GM19455 (cell line): ENCODE measurements around the gene MAN1C1.

Source experiments
- ATAC-seq: cut with Tn5 transposase; IDR thresholded peaks from one replicate; pipeline ENCODE4 v1.9.1; 2021; ENCODE audit not compliant: unreplicated experiment

The MAN1C1 gene

DNA sequence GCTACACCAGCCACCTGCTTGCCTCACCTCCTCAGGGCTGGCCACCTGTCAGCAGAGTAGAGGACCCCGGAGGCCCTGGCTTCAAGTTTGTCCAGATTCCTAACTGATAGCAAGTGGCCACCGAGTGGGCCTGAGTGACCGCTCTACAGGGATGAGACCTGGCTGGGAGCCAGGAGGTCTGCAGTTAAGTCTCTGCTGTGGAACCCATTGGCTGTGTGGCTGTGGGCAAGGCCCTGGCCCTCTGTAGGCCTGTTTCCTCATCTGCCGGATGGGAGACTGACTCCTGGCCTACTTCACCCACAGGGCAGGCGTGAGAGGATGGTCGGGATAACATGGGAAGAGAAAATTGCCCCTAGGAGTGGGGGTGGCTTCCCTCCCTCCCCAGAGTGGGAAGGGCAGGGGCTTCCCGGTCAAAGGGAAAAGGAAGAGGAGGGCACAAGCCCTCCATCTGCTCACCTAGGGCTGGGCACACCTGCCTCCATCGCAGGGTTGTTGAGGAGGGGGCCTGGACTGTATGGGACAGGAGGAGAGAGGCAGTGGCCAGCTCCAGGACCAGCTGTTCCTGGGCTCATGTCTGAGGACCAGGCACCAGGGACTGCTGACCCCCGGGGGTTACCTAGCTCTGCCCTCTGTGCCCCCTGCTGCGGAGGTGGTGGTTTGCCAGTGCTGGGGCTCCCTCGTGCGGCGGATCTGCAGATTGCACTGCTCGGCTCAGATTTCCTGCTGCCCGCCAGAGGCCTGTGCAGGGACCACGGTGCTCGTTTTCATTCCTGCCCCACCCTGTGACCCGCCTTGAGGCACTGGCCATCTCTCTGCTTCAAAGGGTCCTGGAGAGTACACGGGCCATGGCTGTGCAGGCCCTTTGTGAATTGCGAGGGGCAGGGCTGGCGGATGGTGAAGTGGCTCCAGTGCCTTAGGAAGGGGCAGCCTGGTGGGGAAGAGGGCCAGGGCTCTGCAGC, 194.0 kb downstream of the MAN1C1 start:
- no peak for ATAC-seq

DNA sequence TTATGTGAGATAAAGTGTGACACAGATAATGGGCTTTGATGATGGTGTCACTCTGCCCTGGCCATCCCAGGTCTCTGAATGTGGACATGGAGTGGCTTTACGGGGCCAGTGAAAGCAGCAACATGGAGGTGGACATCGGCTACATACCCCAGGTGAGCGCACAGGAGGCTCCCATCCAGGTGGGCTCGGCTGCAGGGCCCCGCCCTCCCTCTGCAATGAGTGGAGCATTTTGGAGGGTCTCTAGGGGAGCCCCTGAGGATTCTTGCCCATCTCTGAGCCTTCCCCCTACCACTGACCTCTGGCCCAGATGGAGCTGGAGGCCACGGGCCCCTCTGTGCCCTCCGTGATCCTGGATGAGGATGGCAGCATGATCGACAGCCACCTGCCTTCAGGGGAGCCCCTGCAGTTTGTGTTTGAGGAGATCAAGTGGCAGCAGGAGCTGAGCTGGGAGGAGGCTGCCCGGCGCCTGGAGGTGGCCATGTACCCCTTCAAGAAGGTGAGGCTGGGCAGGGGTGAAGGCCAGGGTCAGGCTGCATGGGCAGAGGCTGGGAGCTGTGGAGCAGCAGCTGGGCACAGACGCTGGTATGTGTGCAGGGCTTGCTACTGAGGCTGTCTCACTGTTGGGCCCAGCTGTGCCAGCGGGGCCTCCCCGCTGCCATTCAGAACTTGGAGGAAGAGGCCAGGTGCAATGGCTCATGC, 194.9 kb downstream of the MAN1C1 start:
- ATAC-seq = no peak

DNA sequence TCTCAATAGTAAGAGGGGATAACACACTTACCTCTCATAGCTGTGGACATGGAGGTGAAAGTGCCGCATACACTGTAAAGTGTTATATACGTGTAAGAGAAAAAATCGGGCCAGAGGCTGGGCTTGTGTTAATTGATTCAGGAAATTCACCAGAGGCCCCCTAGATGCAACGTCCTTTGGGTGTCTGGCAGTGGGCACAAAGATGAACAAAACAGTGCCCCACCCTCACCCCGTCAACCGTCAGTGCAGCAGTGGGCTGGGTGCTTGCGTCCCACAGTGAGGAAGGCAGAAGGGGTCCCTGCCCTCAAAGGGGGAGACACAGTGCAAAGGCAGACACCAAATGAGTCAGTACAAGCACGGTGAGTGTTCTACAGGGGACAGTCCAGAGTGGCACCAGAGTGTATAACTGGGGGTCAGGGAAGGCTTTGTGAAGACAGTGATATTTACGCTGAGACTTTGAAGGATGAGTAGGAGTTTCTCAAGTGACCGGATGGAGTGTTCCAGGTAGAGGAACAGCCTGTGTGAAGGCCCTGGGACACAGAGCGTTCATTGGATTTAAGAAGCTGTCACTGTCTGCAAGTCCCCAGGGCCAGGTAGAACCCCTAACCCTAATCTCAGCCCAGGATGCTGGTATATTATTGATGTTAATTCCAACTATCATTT, 196.6 kb downstream of the MAN1C1 start:
- ATAC-seq = no peak

DNA sequence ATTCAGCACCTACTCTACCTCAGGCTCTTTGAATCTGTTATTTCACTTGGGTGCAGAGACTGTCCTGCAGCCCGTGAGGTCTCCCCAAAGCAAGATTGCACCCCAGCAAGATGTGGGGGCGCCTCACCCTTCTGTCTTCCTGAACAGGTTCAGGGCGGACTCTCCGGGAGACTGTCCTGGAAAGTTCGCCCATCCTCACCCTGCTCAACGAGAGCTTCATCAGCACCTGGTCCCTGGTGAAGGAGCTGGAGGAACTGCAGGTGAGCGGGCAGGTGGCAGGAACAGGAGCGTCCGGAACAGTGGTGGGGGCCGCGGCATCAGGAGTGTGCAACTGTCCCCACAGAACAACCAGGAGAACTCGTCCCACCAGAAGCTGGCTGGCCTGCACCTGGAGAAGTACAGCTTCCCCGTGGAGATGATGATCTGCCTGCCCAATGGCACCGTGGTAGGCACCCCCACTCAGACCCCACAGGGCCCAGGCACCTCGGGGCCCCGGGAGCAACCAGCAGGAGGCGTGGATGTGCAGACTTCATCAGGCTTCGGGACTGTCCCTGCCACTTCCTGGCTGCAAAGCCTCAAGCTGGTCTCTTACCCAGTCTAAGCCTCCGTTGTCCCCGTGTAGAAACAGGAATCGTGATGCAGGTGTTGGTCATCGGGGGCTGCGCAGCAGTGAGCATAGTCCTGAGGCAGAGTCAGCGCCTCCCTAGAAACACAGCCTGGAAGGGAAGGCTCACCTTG, 197.3 kb downstream of the MAN1C1 start:
- no peak for ATAC-seq

DNA sequence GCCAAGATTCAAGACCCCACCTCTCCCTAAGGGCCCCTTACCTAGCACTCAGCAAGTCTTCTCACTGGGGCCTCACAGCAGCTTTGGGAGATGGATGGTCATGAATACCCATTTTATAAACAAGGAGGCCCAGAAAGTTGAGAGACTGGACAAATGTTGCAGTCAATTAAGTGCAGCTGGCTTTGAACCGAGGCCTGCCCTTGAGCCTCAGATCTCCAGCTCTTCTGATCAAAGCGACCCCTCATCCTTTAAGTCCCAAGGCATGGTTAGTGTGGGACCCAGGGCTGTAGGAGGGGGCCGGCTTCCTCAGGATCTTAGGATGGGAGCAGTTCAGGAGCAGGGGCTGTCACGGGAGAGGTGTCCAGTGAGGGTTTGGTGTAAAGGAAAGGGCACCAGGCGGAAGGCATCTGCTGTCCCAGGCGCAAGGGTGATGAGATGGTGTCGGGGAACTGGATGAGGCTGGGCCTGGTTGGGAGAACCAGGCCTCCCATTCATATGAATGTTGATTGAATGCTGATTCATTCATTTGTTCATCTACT, 198.0 kb downstream of the MAN1C1 start:
- no peak for ATAC-seq

DNA sequence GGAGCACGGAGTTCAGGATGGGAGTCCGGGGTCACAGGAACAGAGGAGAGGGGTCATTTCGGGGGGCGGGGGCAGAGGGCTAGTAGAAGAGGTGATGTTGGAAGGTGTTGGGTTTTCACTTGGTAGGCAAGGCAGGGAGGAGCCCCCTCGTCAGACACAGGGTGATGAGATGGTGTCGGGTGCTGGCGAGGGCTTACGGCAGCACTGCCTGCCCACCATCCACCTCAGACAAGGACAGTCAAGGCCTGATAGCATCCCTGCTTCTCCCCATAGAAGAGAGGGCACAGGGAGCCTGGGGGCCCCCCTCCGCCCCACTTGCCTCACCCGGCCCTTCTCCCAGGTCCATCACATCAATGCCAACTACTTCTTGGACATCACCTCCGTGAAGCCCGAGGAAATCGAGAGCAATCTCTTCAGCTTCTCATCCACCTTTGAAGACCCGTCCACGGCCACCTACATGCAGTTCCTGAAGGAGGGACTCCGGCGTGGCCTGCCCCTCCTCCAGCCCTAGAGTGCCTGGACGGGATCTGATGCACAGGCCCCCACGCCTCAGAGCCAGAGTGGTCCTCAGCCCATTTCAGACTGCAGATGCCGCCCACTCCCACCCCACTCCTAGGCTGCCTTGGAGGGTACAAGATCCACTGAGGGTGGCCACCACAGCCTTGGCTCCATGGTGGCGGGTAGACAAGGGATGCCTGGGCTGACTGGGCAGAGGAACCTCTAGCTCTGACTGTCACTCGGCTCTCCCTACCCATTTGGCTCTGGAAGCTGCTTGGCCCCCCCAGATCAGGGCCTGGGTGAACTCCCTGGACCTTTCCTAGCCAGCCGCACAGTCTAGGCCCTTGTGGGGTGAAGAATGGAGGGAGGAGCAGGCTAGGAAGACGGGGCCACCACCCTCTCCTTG, 198.9 kb downstream of the MAN1C1 start:
- ATAC-seq = no peak

DNA sequence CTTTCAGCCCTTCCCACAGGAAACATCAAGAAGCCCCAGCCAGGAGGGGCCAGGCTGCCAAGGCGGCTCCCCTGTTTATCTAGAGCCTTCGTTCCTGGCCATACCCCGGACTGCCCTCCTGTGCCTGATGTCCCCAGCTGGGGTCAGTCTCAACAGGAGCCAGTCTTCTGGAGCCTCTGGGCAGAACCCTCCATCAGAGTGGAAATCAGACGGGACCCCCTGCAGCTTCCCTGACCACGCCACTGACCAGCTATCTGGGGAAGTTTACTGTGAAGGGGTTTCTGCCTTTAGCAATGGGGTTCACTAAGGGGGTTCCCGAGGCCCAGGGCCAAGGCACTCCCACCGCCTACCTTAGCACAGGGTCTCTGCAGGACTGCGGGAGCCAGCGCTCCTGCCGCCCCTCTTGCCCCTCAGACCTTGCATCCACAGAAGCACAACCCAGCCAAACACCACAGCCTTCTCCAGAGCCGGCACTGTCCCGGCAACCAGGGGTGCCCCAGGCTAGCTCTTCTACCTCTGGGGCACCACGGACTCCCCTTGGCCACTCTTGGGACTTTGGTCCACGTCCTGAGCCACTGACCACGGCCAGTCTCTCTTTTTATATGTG, 199.6 kb downstream of the MAN1C1 start:
- no peak for ATAC-seq

DNA sequence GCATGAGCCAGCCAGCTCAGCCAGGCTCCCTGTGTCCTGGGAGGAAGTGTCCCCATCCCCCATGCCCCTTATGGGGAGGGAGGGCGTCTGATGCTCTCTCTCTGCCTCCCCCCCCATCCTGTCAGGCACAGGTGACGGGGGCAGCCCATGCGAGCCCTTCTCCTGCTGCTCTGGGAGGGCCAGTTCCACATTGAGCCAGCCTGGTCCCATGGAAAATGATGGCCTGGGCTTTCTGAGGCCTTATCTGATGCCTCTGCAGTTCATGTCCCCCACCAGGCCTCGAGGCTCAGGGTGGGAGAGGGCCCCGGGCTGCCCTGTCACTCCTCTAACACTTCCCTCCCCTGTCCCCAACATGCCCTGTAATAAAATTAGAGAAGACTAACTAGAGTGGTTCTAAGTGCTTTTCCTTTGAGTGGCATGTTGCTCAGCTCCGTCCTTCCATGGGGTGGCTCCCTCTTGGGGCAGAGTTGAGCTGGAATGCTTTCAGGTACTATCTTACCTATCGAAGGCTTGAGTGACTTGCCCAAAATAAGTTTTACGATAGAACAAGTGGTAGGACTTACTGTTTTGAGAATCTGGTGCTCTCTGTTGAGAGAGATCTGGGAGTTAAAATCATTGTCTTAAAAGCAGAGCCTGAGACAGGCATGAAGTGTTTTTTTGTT, 201.4 kb downstream of the MAN1C1 start:
- no peak for ATAC-seq

DNA sequence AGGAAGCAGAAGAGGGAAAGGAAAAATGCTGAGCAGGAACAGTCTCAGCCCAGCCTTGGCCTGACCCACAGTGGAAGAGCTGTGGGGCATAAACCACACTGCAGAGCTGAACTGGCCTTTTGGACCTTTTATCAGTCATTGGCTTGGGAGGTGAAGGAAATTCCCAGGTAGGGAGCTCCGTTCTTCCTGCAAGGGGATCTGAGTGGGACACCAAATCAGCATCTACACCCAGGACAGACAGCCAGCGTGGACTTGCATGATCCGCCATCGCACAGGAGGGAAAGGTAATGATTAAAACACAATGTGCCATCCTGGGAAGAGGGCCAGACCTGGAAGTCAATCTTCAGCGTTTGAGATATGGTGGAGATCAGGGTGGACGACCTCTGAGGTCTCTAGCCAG, 202.0 kb downstream of the MAN1C1 start:
- no peak for ATAC-seq

DNA sequence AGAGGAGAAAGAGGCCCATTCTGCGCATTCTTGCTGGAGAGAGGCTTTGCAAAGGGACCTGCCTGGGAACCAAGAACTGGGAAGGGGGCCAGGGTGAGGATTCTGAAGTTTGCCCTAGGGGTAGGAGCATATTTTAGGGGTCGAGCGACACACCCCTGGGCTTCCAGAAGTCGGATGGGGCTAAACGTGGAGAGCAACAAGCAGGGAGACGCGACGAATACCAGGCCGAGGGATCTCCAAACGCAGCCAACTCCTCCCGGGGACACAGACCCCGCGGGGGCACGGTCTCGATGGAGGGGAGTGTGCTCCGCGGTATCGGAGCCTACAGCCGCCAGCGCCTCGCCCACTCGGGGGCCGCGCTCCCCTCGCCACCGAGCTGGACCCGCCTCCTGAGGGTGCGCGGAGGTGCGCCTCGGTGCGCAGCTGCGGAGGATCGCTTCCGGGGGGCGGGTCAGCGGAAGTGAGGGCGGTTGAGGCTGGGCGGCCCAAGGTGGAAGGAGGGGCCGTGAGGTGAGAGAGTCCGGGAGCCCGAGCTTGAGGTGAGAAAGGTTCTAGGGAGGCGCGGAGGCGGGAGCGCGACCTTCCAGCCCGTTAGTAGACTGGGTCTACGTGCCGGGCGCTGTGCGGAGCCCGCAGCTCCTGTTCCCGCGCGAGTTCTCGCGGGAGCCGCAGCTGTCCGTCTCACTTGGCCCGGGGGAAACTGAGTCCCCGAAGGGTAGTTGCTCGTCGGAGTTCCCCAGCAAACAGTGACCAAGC, 203.1 kb downstream of the MAN1C1 start, which contains the start of gene MTFR1L:
TSS of gene MTFR1L (plus strand) at position 464 of the 756 bp plus-strand sequence. CDS start 3,151 bp downstream, outside the sequence.
- peak; percentile 80 for ATAC-seq

DNA sequence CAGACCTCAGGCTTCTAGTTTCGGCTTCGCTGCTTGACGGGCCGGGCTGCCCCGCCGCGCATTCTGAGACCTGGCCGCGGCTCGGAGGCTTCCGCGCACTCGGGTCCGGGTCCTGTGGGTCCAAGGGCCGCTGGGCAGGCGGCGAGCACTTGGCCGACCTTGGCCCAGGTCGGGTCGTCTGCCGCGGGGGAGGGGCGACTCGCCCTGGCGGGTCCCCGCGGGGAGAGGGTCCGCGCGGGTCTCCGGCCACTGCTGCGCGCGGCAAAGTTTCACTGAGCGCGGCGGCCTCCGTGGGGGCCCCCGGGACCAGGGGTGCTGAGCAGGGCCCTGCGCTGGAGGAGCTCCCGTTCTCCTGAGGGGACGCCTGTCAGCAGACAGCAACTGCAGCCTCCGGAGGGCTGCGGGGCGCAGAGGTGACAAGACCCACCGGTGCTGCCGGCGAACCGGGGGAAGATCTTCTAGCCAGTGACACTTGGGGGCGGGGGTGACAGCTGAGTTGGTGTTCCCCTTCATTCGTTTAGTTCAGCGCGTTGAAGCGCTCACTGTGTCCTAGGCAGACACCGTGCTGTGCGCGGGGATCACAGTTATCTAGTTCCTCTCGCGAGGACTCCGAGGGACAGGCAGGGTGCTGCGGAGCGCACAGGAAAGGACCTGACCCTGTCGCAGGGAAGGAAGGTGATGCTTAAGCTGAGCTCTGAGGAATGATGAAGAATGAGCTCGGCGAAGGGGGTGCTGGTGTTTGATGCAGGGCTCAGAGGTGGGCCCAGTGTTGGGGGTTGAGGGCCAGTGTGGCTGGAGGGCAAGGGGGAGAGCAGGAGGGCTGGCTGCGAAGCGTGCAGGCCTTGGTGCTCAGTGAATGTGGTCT, 203.9 kb downstream of the MAN1C1 start:
- peak; percentile 58 for ATAC-seq

DNA sequence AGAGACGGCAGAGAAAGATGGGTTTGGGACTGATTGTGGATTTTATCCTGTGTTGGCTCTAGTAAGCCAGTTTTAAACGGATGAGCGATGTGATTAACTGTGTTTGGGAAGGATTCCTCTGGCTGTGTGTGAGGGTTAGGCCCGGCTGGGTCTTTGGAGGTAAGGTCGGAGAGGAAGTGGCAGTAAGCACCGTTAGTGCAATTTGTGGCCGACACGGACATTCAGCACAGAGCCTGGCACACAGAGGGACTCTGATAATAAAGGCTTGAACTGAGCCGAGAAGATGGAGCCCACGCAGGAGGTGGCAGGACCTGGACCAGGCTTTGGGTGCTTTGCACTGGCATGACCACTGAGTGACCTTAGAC, 204.5 kb downstream of the MAN1C1 start:
- ATAC-seq = no peak

DNA sequence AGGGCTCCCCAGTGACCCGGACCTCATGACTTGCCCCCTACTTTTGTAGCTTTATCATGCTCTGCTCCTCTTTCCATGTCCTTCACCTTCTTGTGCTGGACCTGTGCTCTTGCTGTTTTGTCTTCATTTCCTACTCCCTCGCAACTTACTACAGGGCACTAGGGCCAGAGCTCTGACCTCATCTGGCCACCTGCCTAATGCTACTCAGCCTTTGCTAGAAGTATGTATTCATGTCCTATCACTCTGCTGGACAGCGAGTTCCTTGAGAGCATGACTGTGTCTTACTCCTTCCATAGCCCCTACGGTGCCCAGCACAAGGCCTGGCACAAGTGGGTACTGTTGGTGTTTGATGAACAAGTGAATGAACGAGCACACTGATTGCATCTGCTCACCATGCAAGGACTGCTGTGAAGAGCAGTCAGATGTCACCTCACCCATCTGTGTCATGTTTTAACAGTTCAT, 205.1 kb downstream of the MAN1C1 start:
- no peak for ATAC-seq

DNA sequence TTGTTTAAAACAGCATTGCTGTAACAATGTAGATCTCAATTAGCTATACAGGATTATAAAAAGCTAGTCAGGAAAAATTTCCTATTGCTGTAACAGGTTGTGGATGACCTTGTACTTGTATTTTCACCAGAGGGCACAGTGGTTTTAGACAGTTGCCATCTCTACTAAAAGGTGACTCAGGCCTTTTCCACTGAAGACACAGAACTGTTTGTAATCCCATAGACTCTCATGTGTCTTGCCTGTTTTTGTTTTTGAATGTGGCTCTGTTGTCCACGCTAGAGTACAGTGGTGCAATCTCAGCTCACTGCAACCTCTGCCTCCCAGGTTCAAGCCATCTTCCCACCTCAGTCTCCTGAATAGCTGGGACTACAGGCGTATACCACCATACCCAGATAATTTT, 209.0 kb downstream of the MAN1C1 start:
- no peak for ATAC-seq

DNA sequence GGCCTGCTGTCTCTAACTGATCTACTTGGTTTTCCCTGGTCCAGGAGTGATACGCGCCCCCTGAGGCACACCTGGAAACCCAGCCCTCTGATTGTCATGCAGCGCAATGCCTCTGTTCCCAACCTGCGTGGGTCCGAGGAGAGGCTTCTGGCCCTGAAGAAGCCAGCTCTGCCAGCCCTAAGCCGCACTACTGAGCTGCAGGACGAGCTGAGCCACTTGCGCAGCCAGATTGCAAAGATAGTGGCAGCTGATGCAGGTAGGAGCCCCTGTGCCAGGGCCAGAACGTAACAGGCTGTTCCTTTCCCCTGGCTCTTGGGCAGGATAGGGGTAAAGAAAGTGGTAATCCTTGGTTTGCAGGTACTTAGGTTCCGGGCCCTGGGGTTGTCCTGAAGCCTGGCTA, 210.0 kb downstream of the MAN1C1 start:
- ATAC-seq = no peak

DNA sequence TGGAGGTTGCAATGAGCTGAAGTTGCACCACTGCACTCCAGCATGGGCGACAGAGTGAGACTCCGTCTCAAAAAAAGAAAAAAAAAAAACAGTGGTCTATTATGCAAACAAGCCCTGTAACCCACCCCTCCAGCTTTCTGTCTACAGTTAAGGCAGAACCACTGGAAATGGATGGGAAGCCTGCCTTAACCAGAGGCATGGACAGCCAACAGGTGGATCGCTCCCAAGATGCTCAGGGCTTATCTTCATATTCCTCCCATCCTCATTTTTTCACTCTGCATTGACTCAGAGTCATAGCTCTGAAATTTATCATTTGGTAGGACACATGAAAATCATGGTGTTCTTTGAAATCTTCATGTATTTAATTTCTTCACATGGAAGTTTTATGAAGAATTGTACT, 211.9 kb downstream of the MAN1C1 start:
- ATAC-seq = no peak

DNA sequence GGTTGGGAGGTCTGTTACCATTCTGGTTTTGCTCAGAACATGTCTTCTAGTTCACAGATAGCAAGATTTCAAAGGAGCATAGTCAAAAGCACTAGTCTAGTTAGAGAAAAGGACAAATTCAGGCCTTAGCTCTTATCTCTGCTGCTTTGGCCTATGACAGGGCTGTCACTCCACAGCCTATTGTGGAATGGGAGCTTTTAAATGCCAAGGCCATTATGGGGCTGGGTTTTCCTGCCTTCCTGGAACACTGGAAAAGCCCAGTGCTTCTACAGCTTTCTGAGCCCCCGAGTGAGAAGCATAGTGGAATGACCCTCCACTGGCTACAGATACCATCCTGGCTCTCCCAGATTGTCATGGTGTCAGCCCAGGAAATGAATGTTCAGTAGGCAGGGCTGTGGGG, 212.5 kb downstream of the MAN1C1 start:
- no peak for ATAC-seq
